ENCODE results near the gene CRACDL. TPM values are rescaled to one million over a fixed set of nuclear protein-coding genes. Genes with fewer than 3 reads are reported as not detected.

The CRACDL gene
- total RNA-seq, 1 experiment from 2014 or later, result 2.4 TPM

- in situ Hi-C loops (cut with HindIII; ENCODE audit: low pct_unique_long_range_greater_than_20kb, low sequenced_read_pairs) (no loop called here), intact Hi-C loops (cut with micrococcal nuclease; ENCODE audit: unreplicated experiment) (no loop called here)
- TF ChIP-seq POLR2AphosphoS5 (IDR thresholded peaks at IDR 0.05; ENCODE audit: low read depth, low read length) (no peak), REST (IDR thresholded peaks at IDR 0.05; ENCODE audit: insufficient read depth in 1 of 2, low read depth in 2 of 2, low read length in 1 of 2) (no peak), SIN3A (IDR thresholded peaks at IDR 0.05; ENCODE audit: borderline replicate concordance, insufficient read depth, low read depth, low read length) (no peak), CTCF (IDR thresholded peaks at IDR 0.05) (no peak)
- Histone ChIP-seq H3K9me3 (ENCODE audit: control insufficient read depth, insufficient read depth, low read depth, low read length) (no peaks in the 10 kb centered on the region), H3K4me3 (ENCODE audit: low read depth in 2 of 2, low read length in 2 of 2) (no peak overlapping the region), H3K36me3 (ENCODE audit: control insufficient read depth, insufficient read depth, low read length) (no peaks in the 10 kb centered on the region), H3K27me3 (ENCODE audit: control insufficient read depth, insufficient read depth, low read length) (peaks cover 7% of the 10 kb centered on the region; the same call in 1 of the 2 replicates), H3K4me1 (ENCODE audit: control insufficient read depth, insufficient read depth, low read length) (no peaks in the 10 kb centered on the region), H3K27ac (ENCODE audit: low read length) (no peak overlapping the region)
- DNase-seq (ENCODE audit: low read depth, low spot score) (no peak), ATAC-seq (no peak)
- ChIA-PET CTCF (no interaction called here), POLR2A (no interaction called here)
- BruUV-seq (replicated peaks), result no TSS peak
Observed at GRCh38 chr2:98811766-98812165, 124.3 kb downstream of the CRACDL start.

GRCh38 chr2:98810588-98810928 lies 125.5 kb downstream of the CRACDL start:
- no peaks in the 10 kb centered on the region for H3K36me3 ChIP-seq (ENCODE audit: control insufficient read depth, insufficient read depth, low read length)
- no peaks in the 10 kb centered on the region for H3K4me1 ChIP-seq (ENCODE audit: control insufficient read depth, insufficient read depth, low read length)
- TF ChIP-seq TCF7L2 (IDR thresholded peaks at IDR 0.05; ENCODE audit: low read depth, low read length), result no peak
- no peak for TF ChIP-seq POLR2AphosphoS5 (IDR thresholded peaks at IDR 0.05; ENCODE audit: low read depth, low read length)
- no peak for TF ChIP-seq REST (IDR thresholded peaks at IDR 0.05; ENCODE audit: insufficient read depth in 1 of 2, low read depth in 2 of 2, low read length in 1 of 2)
- no peak for TF ChIP-seq SIN3A (IDR thresholded peaks at IDR 0.05; ENCODE audit: borderline replicate concordance, insufficient read depth, low read depth, low read length)
- no peak for TF ChIP-seq CTCF (IDR thresholded peaks at IDR 0.05)
- ATAC-seq, result no peak
- BruUV-seq (replicated peaks), result no TSS peak
- H3K4me3 ChIP-seq (ENCODE audit: low read depth in 2 of 2, low read length in 2 of 2), result no peak overlapping the region
- H3K27ac ChIP-seq (ENCODE audit: low read length), result no peak overlapping the region
- POLR2A ChIA-PET, result no interaction called here
- H3K27me3 ChIP-seq (ENCODE audit: control insufficient read depth, insufficient read depth, low read length), result peaks cover 9% of the 10 kb centered on the region; the same call in 1 of the 2 replicates
- in situ Hi-C loops (cut with HindIII; ENCODE audit: low pct_unique_long_range_greater_than_20kb, low sequenced_read_pairs) (no loop called here), intact Hi-C loops (cut with micrococcal nuclease; ENCODE audit: unreplicated experiment) (no loop called here)
- CTCF ChIA-PET, result no interaction called here
- no peak for DNase-seq (ENCODE audit: low read depth, low spot score)
- H3K9me3 ChIP-seq (ENCODE audit: control insufficient read depth, insufficient read depth, low read depth, low read length), result no peaks in the 10 kb centered on the region

Measured in Panc1 (cell line).